Immature natural killer cell (primary cell): ENCODE measurements around the gene CHST11. TPM values are rescaled to one million over a fixed set of nuclear protein-coding genes. Genes with fewer than 3 reads are reported as not detected.

Experiments
- DNase-seq, 3 donors: peaks; one replicate each; pipeline ENCODE4 v3.0.0; 2022; ENCODE audit warnings: mixed read lengths in 1 of 3
- H3K27ac Mint-ChIP-seq, 6 donors: one replicate each; pipeline ENCODE4 v1.8.0; 2020; ENCODE audit warnings: mixed read lengths in 6 of 6, mild to moderate bottlenecking in 5 of 6, inconsistent platforms in 4 of 6, moderate library complexity in 3 of 6
- H3K27me3 Mint-ChIP-seq, 3 donors: one replicate each; pipeline ENCODE4 v1.8.0; 2020 to 2021; ENCODE audit warnings: low read depth in 3 of 3, mild to moderate bottlenecking in 3 of 3, mixed read lengths in 3 of 3, moderate library complexity in 3 of 3, inconsistent platforms in 1 of 3
- H3K36me3 Mint-ChIP-seq, 3 donors: one replicate each; pipeline ENCODE4 v1.8.0; 2020; ENCODE audit warnings: mixed read lengths in 3 of 3, inconsistent platforms in 2 of 3, mild to moderate bottlenecking in 2 of 3
- H3K4me1 Mint-ChIP-seq, 2 donors: one replicate each; pipeline ENCODE4 v1.8.0; 2020; ENCODE audit warnings: inconsistent platforms in 2 of 2, mild to moderate bottlenecking in 2 of 2, mixed read lengths in 2 of 2, moderate library complexity in 1 of 2
- H3K4me3 Mint-ChIP-seq, 5 donors: one replicate each; pipeline ENCODE4 v1.8.0; 2020; ENCODE audit warnings: mild to moderate bottlenecking in 5 of 5, mixed read lengths in 5 of 5, inconsistent platforms in 3 of 5, moderate library complexity in 3 of 5
- H3K9me3 Mint-ChIP-seq, 6 donors: one replicate each; pipeline ENCODE4 v1.8.0; 2020; ENCODE audit warnings: mild to moderate bottlenecking in 6 of 6, mixed read lengths in 6 of 6, inconsistent platforms in 4 of 6, moderate library complexity in 3 of 6
- polyA plus RNA-seq, 3 donors: library from polyadenylated mRNA; unstranded; fragments of 300-500 nt; fragmentation: Illumina TruSeq; gene quantifications; one replicate each; pipeline ENCODE4 v1.2.3, GENCODE V29; 2021

CHST11 gene
- polyA plus RNA-seq, 3 donors from 2014 or later, result 42.5 to 90.1 (median 78.4) TPM

- Mint-ChIP-seq H3K4me3 (no peak overlapping the region), H3K9me3 (no peaks in the 10 kb centered on the region), H3K4me1 (peaks cover 5 to 8% of the 10 kb centered on the region in 2 donors), H3K36me3 (peaks cover 0 to 6% (median 0%) of the 10 kb centered on the region in 3 donors), H3K27me3 (peaks cover 0 to 3% (median 0%) of the 10 kb centered on the region in 3 donors), H3K27ac (no peak overlapping the region)
- DNase-seq, result no peak
These were observed 35.9 kb upstream of the CHST11 start for GRCh38 chr12:104420868-104421267.

GRCh38 chr12:104421343-104421742 lies 35.4 kb upstream of the CHST11 start:
- peaks cover 8 to 12% of the 10 kb centered on the region in 2 donors for H3K4me1 Mint-ChIP-seq
- H3K27me3 Mint-ChIP-seq, result peaks cover 0 to 3% (median 0%) of the 10 kb centered on the region in 3 donors
- H3K9me3 Mint-ChIP-seq, result no peaks in the 10 kb centered on the region
- peaks cover 0 to 6% (median 0%) of the 10 kb centered on the region in 3 donors for H3K36me3 Mint-ChIP-seq
- no peak overlapping the region for H3K27ac Mint-ChIP-seq
- no peak overlapping the region for H3K4me3 Mint-ChIP-seq
- no peak for DNase-seq

- Mint-ChIP-seq H3K36me3 (peaks cover 0 to 6% (median 0%) of the 10 kb centered on the region in 3 donors), H3K9me3 (no peaks in the 10 kb centered on the region), H3K27me3 (peaks cover 0 to 4% (median 0%) of the 10 kb centered on the region in 3 donors), H3K4me1 (peaks cover 19 to 23% of the 10 kb centered on the region in 2 donors), H3K27ac (no peak overlapping the region), H3K4me3 (no peak overlapping the region)
- no peak for DNase-seq
These were observed 34.3 kb upstream of the CHST11 start for GRCh38 chr12:104422441-104422840.

GRCh38 chr12:104423273-104423672 lies 33.5 kb upstream of the CHST11 start:
- H3K9me3 Mint-ChIP-seq, result no peaks in the 10 kb centered on the region
- peaks cover 0 to 7% (median 3%) of the 10 kb centered on the region in 3 donors for H3K27me3 Mint-ChIP-seq
- H3K4me3 Mint-ChIP-seq, result no peak overlapping the region
- H3K36me3 Mint-ChIP-seq, result peaks cover 0 to 6% (median 0%) of the 10 kb centered on the region in 3 donors
- no peak for DNase-seq
- H3K4me1 Mint-ChIP-seq, result peaks cover 27 to 32% of the 10 kb centered on the region in 2 donors
- H3K27ac Mint-ChIP-seq, result no peak overlapping the region

GRCh38 chr12:104423809-104424208 lies 32.9 kb upstream of the CHST11 start:
- no peak overlapping the region for H3K4me3 Mint-ChIP-seq
- H3K36me3 Mint-ChIP-seq, result peaks cover 0 to 6% (median 0%) of the 10 kb centered on the region in 3 donors
- peaks cover 30 to 36% of the 10 kb centered on the region in 2 donors for H3K4me1 Mint-ChIP-seq
- H3K27ac Mint-ChIP-seq, result peak overlapping the region in 3 of 6 donors; percentile 51 to 72 (median 57)
- H3K9me3 Mint-ChIP-seq, result no peaks in the 10 kb centered on the region
- DNase-seq, result no peak
- peaks cover 0 to 7% (median 3%) of the 10 kb centered on the region in 3 donors for H3K27me3 Mint-ChIP-seq

GRCh38 chr12:104424955-104425354 lies 31.8 kb upstream of the CHST11 start:
- H3K27me3 Mint-ChIP-seq, result peaks cover 0 to 7% (median 3%) of the 10 kb centered on the region in 3 donors
- H3K4me3 Mint-ChIP-seq, result no peak overlapping the region
- DNase-seq, result no peak
- H3K4me1 Mint-ChIP-seq, result peaks cover 30 to 36% of the 10 kb centered on the region in 2 donors
- no peaks in the 10 kb centered on the region for H3K9me3 Mint-ChIP-seq
- H3K36me3 Mint-ChIP-seq, result peaks cover 0 to 6% (median 0%) of the 10 kb centered on the region in 3 donors
- H3K27ac Mint-ChIP-seq, result peak overlapping the region in 3 of 6 donors; percentile 39 to 86 (median 71)

- Mint-ChIP-seq H3K4me3 (no peak overlapping the region), H3K27me3 (peaks cover 0 to 7% (median 3%) of the 10 kb centered on the region in 3 donors), H3K9me3 (no peaks in the 10 kb centered on the region), H3K4me1 (peaks cover 30 to 36% of the 10 kb centered on the region in 2 donors), H3K36me3 (peaks cover 0 to 6% (median 0%) of the 10 kb centered on the region in 3 donors), H3K27ac (peak overlapping the region in 3 of 6 donors; percentile 58 to 89 (median 86))
- no peak for DNase-seq
These were observed 31.1 kb upstream of the CHST11 start for GRCh38 chr12:104425614-104426013.

GRCh38 chr12:104426926-104427546 lies 29.7 kb upstream of the CHST11 start:
- H3K4me3 Mint-ChIP-seq, result peak overlapping the region; percentile 1 to 53 (median 22)
- peaks cover 25 to 28% of the 10 kb centered on the region in 2 donors for H3K4me1 Mint-ChIP-seq
- peaks cover 3 to 7% (median 3%) of the 10 kb centered on the region in 3 donors for H3K27me3 Mint-ChIP-seq
- H3K27ac Mint-ChIP-seq, result peak overlapping the region; percentile 17 to 94 (median 88)
- peaks cover 0 to 6% (median 0%) of the 10 kb centered on the region in 3 donors for H3K36me3 Mint-ChIP-seq
- H3K9me3 Mint-ChIP-seq, result no peaks in the 10 kb centered on the region
- DNase-seq, result peak; percentile 7 to 26 (median 15)

- Mint-ChIP-seq H3K4me3 (peak overlapping the region; percentile 1 to 53 (median 8)), H3K27me3 (peaks cover 3 to 7% (median 3%) of the 10 kb centered on the region in 3 donors), H3K9me3 (no peaks in the 10 kb centered on the region), H3K4me1 (peaks cover 25 to 28% of the 10 kb centered on the region in 2 donors), H3K27ac (peak overlapping the region; percentile 17 to 94 (median 88)), H3K36me3 (peaks cover 0 to 6% (median 0%) of the 10 kb centered on the region in 3 donors)
- DNase-seq, result peak; percentile 77 to 81 (median 77)
These were observed 29.2 kb upstream of the CHST11 start for GRCh38 chr12:104427547-104427938.

- peaks cover 0 to 7% (median 0%) of the 10 kb centered on the region in 3 donors for H3K36me3 Mint-ChIP-seq
- no peak overlapping the region for H3K4me3 Mint-ChIP-seq
- DNase-seq, result no peak
- H3K4me1 Mint-ChIP-seq, result peaks cover 9 to 13% of the 10 kb centered on the region in 2 donors
- no peaks in the 10 kb centered on the region for H3K9me3 Mint-ChIP-seq
- peaks cover 0 to 10% (median 0%) of the 10 kb centered on the region in 3 donors for H3K27me3 Mint-ChIP-seq
- H3K27ac Mint-ChIP-seq, result no peak overlapping the region
These were observed 23.7 kb upstream of the CHST11 start for GRCh38 chr12:104433061-104433460.

GRCh38 chr12:104434129-104434528 lies 22.6 kb upstream of the CHST11 start:
- Mint-ChIP-seq H3K36me3 (peaks cover 0 to 7% (median 0%) of the 10 kb centered on the region in 3 donors), H3K4me1 (peaks cover 4 to 7% of the 10 kb centered on the region in 2 donors), H3K9me3 (no peaks in the 10 kb centered on the region), H3K4me3 (no peak overlapping the region), H3K27ac (no peak overlapping the region), H3K27me3 (peaks cover 0 to 10% (median 4%) of the 10 kb centered on the region in 3 donors)
- no peak for DNase-seq

- no peak for DNase-seq
- no peak overlapping the region for H3K27ac Mint-ChIP-seq
- H3K27me3 Mint-ChIP-seq, result peaks cover 0 to 12% (median 4%) of the 10 kb centered on the region in 3 donors
- peaks cover 4 to 7% of the 10 kb centered on the region in 2 donors for H3K4me1 Mint-ChIP-seq
- no peaks in the 10 kb centered on the region for H3K9me3 Mint-ChIP-seq
- H3K36me3 Mint-ChIP-seq, result peaks cover 0 to 7% (median 0%) of the 10 kb centered on the region in 3 donors
- no peak overlapping the region for H3K4me3 Mint-ChIP-seq
These were observed 21.6 kb upstream of the CHST11 start for GRCh38 chr12:104435175-104435574.

- peaks cover 0 to 12% (median 4%) of the 10 kb centered on the region in 3 donors for H3K27me3 Mint-ChIP-seq
- H3K27ac Mint-ChIP-seq, result no peak overlapping the region
- DNase-seq, result no peak
- H3K36me3 Mint-ChIP-seq, result peaks cover 0 to 7% (median 0%) of the 10 kb centered on the region in 3 donors
- H3K4me3 Mint-ChIP-seq, result no peak overlapping the region
- no peaks in the 10 kb centered on the region for H3K9me3 Mint-ChIP-seq
- peaks cover 4 to 7% of the 10 kb centered on the region in 2 donors for H3K4me1 Mint-ChIP-seq
These were observed 21.0 kb upstream of the CHST11 start for GRCh38 chr12:104435765-104436164.

GRCh38 chr12:104436790-104437189 lies 20.0 kb upstream of the CHST11 start:
- Mint-ChIP-seq H3K9me3 (no peaks in the 10 kb centered on the region), H3K36me3 (peaks cover 0 to 7% (median 0%) of the 10 kb centered on the region in 3 donors), H3K27ac (no peak overlapping the region), H3K4me3 (no peak overlapping the region), H3K27me3 (peaks cover 0 to 14% (median 4%) of the 10 kb centered on the region in 3 donors), H3K4me1 (peaks cover 4 to 7% of the 10 kb centered on the region in 2 donors)
- no peak for DNase-seq
